Endothelial cell of umbilical vein (primary cell): Measurements from ENCODE around the gene ATP11C.

Source experiments
- CTCF ChIP-seq, 2 donors: IDR thresholded peaks; 1 replicate in 1 of 2; 2 replicates in 1 of 2; pipeline ENCODE4 v1.5.1; 2011; ENCODE audit warnings: low read length in 2 of 2, mild to moderate bottlenecking in 2 of 2, moderate library complexity in 2 of 2, control low read depth in 1 of 2, inconsistent platforms in 1 of 2, low read depth in 1 of 2; ENCODE audit not compliant: insufficient read depth in 1 of 2; ENCODE audit errors: extremely low read depth in 1 of 2
- EZH2 ChIP-seq: IDR thresholded peaks from 2 replicates; pipeline ENCODE4 v1.6.1; 2012; ENCODE audit warnings: borderline replicate concordance, low read depth, mild to moderate bottlenecking, moderate library complexity, low read length, inconsistent platforms; ENCODE audit not compliant: severe bottlenecking
- FOS ChIP-seq: IDR thresholded peaks from 2 replicates; pipeline ENCODE4 v1.6.1; 2011; ENCODE audit warnings: mild to moderate bottlenecking, low read length, moderate library complexity, borderline replicate concordance; ENCODE audit not compliant: insufficient read depth
- GATA2 ChIP-seq: IDR thresholded peaks from 2 replicates; pipeline ENCODE4 v1.7.0; 2011; ENCODE audit warnings: low read depth, mild to moderate bottlenecking, moderate library complexity, mixed read lengths, low read length; ENCODE audit not compliant: insufficient read length, insufficient read depth
- MAX ChIP-seq: IDR thresholded peaks from 2 replicates; pipeline ENCODE4 v1.6.1; 2011; ENCODE audit not compliant: insufficient read depth, insufficient read length
- MYC ChIP-seq: IDR thresholded peaks from one replicate; pipeline ENCODE4 v1.6.1; 2011; ENCODE audit warnings: mild to moderate bottlenecking, low read depth, low read length
- POLR2A ChIP-seq: IDR thresholded peaks from 2 replicates; pipeline ENCODE4 v1.6.1; 2012; ENCODE audit warnings: low read depth, mild to moderate bottlenecking, control low read depth, low read length
- POLR2AphosphoS5 ChIP-seq: IDR thresholded peaks from 2 replicates; pipeline ENCODE4 v1.6.1; 2012; ENCODE audit warnings: low read depth, mild to moderate bottlenecking, control low read depth, low read length, moderate library complexity; ENCODE audit not compliant: insufficient read depth

DNA sequence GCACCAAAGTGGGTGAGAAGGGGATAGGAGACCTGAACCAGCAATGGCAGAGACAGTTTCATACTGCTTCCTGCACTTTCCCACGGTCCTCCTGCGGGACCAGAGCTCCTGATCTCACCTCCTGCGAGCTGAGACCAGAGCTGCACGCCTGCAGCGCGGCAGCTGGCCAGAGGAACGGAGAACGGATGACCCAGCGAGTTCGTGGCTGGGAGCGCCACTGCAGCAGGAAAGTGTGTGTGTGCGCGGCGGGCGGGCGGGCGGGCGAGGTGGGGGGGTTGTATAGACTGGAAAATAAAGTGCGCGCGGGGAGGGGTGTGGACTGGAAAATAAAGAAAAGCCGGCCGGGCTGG lies 241.4 kb downstream of the ATP11C start:
- TF ChIP-seq CTCF (IDR thresholded peaks at IDR 0.05; ENCODE audit: extremely low read depth in 1 of 2, insufficient read depth in 1 of 2, low read depth in 1 of 2, low read length in 2 of 2): no peak
- no peak for TF ChIP-seq POLR2AphosphoS5
- no peak for TF ChIP-seq POLR2A
- TF ChIP-seq MAX: no peak
- TF ChIP-seq EZH2: no peak
- TF ChIP-seq FOS: no peak
- no peak for TF ChIP-seq MYC
- no peak for TF ChIP-seq GATA2
